Measurements from ENCODE around the gene BAIAP2L2. TPM values are rescaled to one million over a fixed set of nuclear protein-coding genes. Genes with fewer than 3 reads are reported as not detected.

The BAIAP2L2 gene
- total RNA-seq, 1 donor from 2014 or later, result 0.86 TPM

- peak; percentile 86 for DNase-seq (ENCODE audit: low spot score)
- Histone ChIP-seq H3K36me3 (no peaks in the 10 kb centered on the region), H3K4me1 (peaks cover 12% of the 10 kb centered on the region), H3K4me3 (peak overlapping the region; percentile 36), H3K4me2 (peak overlapping the region; percentile 77), H3K27ac (no peak overlapping the region), H3K9ac (no peak overlapping the region), H4K20me1 (ENCODE audit: low read depth) (no peaks in the 10 kb centered on the region), H3K9me3 (ENCODE audit: low read depth) (no peaks in the 10 kb centered on the region), H2AFZ (replicated peaks) (peak overlapping the region; percentile 71), H3K27me3 (no peaks in the 10 kb centered on the region), H3K79me2 (ENCODE audit: low read depth) (no peaks in the 10 kb centered on the region), H3F3A (ENCODE audit: low read depth) (peaks cover 16% of the 10 kb centered on the region)
- H3K4me1 Mint-ChIP-seq, result peaks cover 19% of the 10 kb centered on the region
- H3K27ac Mint-ChIP-seq, result no peak overlapping the region
- no peaks in the 10 kb centered on the region for H3K9me3 Mint-ChIP-seq
- peaks cover 2% of the 10 kb centered on the region for H3K36me3 Mint-ChIP-seq
- H3K27me3 Mint-ChIP-seq (ENCODE audit: insufficient read depth, low read depth), result peaks cover 6% of the 10 kb centered on the region
- H3K4me3 Mint-ChIP-seq, result peak overlapping the region; percentile 71
- TF ChIP-seq EZH2phosphoT487 (IDR thresholded peaks at IDR 0.05) (no peak), CTCF (IDR thresholded peaks at IDR 0.05) (peak; percentile 70), EZH2 (IDR thresholded peaks at IDR 0.05) (no peak)
Observed at GRCh38 chr22:38097557-38098409, 12.7 kb downstream of the BAIAP2L2 start.

- peaks cover 16% of the 10 kb centered on the region for H3F3A ChIP-seq (ENCODE audit: low read depth)
- H3K36me3 ChIP-seq, result no peaks in the 10 kb centered on the region
- no peak overlapping the region for H3K9ac ChIP-seq
- peak overlapping the region; percentile 77 for H3K4me2 ChIP-seq
- Mint-ChIP-seq H3K4me1 (peaks cover 19% of the 10 kb centered on the region), H3K4me3 (peak overlapping the region; percentile 66), H3K9me3 (no peaks in the 10 kb centered on the region), H3K27ac (peak overlapping the region; percentile 68), H3K27me3 (ENCODE audit: insufficient read depth, low read depth) (peaks cover 6% of the 10 kb centered on the region), H3K36me3 (peaks cover 2% of the 10 kb centered on the region)
- no peaks in the 10 kb centered on the region for H3K79me2 ChIP-seq (ENCODE audit: low read depth)
- H2AFZ ChIP-seq (replicated peaks), result peak overlapping the region; percentile 71
- H3K9me3 ChIP-seq (ENCODE audit: low read depth), result no peaks in the 10 kb centered on the region
- H4K20me1 ChIP-seq (ENCODE audit: low read depth), result no peaks in the 10 kb centered on the region
- H3K4me1 ChIP-seq, result peaks cover 12% of the 10 kb centered on the region
- TF ChIP-seq EZH2phosphoT487 (IDR thresholded peaks at IDR 0.05) (no peak), CTCF (IDR thresholded peaks at IDR 0.05) (no peak), EZH2 (IDR thresholded peaks at IDR 0.05) (no peak)
- H3K27me3 ChIP-seq, result no peaks in the 10 kb centered on the region
- H3K27ac ChIP-seq, result no peak overlapping the region
- DNase-seq (ENCODE audit: low spot score), result peak; percentile 47
- peak overlapping the region; percentile 36 for H3K4me3 ChIP-seq
Observed at GRCh38 chr22:38097058-38097457, 13.4 kb downstream of the BAIAP2L2 start.

GRCh38 chr22:38089474-38089851, 21.0 kb downstream of the BAIAP2L2 start:
- Mint-ChIP-seq H3K4me3 (no peak overlapping the region), H3K4me1 (peaks cover 8% of the 10 kb centered on the region), H3K27ac (no peak overlapping the region), H3K27me3 (ENCODE audit: insufficient read depth, low read depth) (peaks cover 4% of the 10 kb centered on the region), H3K36me3 (peaks cover 2% of the 10 kb centered on the region), H3K9me3 (no peaks in the 10 kb centered on the region)
- Histone ChIP-seq H3K27me3 (peaks cover 9% of the 10 kb centered on the region), H4K20me1 (ENCODE audit: low read depth) (no peaks in the 10 kb centered on the region), H3K79me2 (ENCODE audit: low read depth) (no peaks in the 10 kb centered on the region), H3K36me3 (no peaks in the 10 kb centered on the region), H3F3A (ENCODE audit: low read depth) (peaks cover 22% of the 10 kb centered on the region), H3K4me1 (peaks cover 16% of the 10 kb centered on the region), H3K4me3 (no peak overlapping the region), H3K27ac (no peak overlapping the region), H2AFZ (replicated peaks) (no peak overlapping the region), H3K4me2 (peak overlapping the region; percentile 45), H3K9me3 (ENCODE audit: low read depth) (no peaks in the 10 kb centered on the region), H3K9ac (no peak overlapping the region)
- DNase-seq (ENCODE audit: low spot score), result no peak
- TF ChIP-seq CTCF (IDR thresholded peaks at IDR 0.05) (no peak), EZH2 (IDR thresholded peaks at IDR 0.05) (no peak), EZH2phosphoT487 (IDR thresholded peaks at IDR 0.05) (no peak)

All from neural progenitor cell (in vitro differentiated cells).